ENCODE data around the gene CIZ1. TPM values are rescaled to one million over a fixed set of nuclear protein-coding genes. Genes with fewer than 3 reads are reported as not detected.

CIZ1 gene
- total and polyA plus RNA-seq, 9 of the 15 experiments (the other 6 are each of a cell fraction or from before 2014, with no cell fraction given), result 6.6 to 329 (median 87.8) TPM

DNA sequence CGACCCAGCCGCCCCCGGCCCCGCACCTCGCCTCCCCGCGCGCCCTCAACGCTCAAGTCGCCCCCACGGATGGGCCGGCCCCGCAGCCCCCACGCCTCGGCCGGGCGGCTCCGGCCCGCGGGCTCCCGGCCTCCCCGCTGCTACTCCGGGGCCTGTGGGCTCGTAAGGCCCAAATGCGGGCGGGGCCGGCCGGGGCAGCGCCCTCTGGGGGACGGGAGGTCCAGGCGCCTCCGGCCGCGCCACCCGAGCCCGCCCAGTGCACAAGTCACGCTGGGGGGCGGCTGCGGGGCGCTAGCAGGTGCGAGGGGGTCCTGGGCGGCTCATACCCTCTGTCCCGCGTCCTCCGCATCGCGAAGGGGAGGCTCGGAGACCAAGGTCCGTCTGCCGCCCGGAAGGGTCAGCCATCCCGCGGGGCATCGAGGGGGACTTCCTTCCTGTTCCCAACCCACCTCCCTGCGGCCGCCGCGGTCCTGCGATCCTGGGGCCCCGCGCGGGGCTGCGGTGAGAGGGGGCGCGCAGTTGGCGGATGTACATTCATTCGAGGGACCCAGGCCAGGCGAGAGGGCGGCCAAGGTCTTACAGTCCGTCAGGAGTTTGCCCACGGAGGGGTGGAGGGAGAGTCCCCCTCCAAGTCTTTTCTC lies at the start of gene CIZ1 (continued):
- TF ChIP-seq BCLAF1 (IDR thresholded peaks at IDR 0.05; ENCODE audit: borderline replicate concordance in 1 of 2, control insufficient read depth in 1 of 2, low read depth in 2 of 2, low read length in 1 of 2) (peak in 1 of 2 experiments; percentile 69; a peak in 1 of 4 replicates), EGR1 (conservative IDR thresholded peaks at IDR 0.05) (no peak), RBM25 (IDR thresholded peaks at IDR 0.05; ENCODE audit: low read depth, low read length, severe bottlenecking) (peak; percentile 77), TFAM (CRISPR knock-in tag; conservative IDR thresholded peaks at IDR 0.05) (no peak), MIER1 (IDR thresholded peaks at IDR 0.05; ENCODE audit: low read depth) (no peak), RBBP5 (IDR thresholded peaks at IDR 0.05; ENCODE audit: borderline replicate concordance, insufficient read depth, low read length, poor library complexity, severe bottlenecking) (peak; percentile 98), HMBOX1 (IDR thresholded peaks at IDR 0.05) (no peak), ZBTB7A (IDR thresholded peaks at IDR 0.05; ENCODE audit: borderline replicate concordance, control insufficient read depth, low read depth, low read length) (peak; percentile 98)
- TF ChIP-seq, protein P1, sequence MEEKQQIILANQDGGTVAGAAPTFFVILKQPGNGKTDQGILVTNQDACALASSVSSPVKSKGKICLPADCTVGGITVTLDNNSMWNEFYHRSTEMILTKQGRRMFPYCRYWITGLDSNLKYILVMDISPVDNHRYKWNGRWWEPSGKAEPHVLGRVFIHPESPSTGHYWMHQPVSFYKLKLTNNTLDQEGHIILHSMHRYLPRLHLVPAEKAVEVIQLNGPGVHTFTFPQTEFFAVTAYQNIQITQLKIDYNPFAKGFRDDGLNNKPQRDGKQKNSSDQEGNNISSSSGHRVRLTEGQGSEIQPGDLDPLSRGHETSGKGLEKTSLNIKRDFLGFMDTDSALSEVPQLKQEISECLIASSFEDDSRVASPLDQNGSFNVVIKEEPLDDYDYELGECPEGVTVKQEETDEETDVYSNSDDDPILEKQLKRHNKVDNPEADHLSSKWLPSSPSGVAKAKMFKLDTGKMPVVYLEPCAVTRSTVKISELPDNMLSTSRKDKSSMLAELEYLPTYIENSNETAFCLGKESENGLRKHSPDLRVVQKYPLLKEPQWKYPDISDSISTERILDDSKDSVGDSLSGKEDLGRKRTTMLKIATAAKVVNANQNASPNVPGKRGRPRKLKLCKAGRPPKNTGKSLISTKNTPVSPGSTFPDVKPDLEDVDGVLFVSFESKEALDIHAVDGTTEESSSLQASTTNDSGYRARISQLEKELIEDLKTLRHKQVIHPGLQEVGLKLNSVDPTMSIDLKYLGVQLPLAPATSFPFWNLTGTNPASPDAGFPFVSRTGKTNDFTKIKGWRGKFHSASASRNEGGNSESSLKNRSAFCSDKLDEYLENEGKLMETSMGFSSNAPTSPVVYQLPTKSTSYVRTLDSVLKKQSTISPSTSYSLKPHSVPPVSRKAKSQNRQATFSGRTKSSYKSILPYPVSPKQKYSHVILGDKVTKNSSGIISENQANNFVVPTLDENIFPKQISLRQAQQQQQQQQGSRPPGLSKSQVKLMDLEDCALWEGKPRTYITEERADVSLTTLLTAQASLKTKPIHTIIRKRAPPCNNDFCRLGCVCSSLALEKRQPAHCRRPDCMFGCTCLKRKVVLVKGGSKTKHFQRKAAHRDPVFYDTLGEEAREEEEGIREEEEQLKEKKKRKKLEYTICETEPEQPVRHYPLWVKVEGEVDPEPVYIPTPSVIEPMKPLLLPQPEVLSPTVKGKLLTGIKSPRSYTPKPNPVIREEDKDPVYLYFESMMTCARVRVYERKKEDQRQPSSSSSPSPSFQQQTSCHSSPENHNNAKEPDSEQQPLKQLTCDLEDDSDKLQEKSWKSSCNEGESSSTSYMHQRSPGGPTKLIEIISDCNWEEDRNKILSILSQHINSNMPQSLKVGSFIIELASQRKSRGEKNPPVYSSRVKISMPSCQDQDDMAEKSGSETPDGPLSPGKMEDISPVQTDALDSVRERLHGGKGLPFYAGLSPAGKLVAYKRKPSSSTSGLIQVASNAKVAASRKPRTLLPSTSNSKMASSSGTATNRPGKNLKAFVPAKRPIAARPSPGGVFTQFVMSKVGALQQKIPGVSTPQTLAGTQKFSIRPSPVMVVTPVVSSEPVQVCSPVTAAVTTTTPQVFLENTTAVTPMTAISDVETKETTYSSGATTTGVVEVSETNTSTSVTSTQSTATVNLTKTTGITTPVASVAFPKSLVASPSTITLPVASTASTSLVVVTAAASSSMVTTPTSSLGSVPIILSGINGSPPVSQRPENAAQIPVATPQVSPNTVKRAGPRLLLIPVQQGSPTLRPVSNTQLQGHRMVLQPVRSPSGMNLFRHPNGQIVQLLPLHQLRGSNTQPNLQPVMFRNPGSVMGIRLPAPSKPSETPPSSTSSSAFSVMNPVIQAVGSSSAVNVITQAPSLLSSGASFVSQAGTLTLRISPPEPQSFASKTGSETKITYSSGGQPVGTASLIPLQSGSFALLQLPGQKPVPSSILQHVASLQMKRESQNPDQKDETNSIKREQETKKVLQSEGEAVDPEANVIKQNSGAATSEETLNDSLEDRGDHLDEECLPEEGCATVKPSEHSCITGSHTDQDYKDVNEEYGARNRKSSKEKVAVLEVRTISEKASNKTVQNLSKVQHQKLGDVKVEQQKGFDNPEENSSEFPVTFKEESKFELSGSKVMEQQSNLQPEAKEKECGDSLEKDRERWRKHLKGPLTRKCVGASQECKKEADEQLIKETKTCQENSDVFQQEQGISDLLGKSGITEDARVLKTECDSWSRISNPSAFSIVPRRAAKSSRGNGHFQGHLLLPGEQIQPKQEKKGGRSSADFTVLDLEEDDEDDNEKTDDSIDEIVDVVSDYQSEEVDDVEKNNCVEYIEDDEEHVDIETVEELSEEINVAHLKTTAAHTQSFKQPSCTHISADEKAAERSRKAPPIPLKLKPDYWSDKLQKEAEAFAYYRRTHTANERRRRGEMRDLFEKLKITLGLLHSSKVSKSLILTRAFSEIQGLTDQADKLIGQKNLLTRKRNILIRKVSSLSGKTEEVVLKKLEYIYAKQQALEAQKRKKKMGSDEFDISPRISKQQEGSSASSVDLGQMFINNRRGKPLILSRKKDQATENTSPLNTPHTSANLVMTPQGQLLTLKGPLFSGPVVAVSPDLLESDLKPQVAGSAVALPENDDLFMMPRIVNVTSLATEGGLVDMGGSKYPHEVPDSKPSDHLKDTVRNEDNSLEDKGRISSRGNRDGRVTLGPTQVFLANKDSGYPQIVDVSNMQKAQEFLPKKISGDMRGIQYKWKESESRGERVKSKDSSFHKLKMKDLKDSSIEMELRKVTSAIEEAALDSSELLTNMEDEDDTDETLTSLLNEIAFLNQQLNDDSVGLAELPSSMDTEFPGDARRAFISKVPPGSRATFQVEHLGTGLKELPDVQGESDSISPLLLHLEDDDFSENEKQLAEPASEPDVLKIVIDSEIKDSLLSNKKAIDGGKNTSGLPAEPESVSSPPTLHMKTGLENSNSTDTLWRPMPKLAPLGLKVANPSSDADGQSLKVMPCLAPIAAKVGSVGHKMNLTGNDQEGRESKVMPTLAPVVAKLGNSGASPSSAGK (IDR thresholded peaks at IDR 0.05), result no peak

All from K562 (cell line).